ENCODE results near the gene NTNG2. TPM values are rescaled to one million over a fixed set of nuclear protein-coding genes. Genes with fewer than 3 reads are reported as not detected.

The NTNG2 gene
- total and polyA plus RNA-seq, 2 of the 13 experiments (the other 11 are each of a cell fraction or from before 2014, with no cell fraction given) = 0.02 to 0.36 TPM

DNA sequence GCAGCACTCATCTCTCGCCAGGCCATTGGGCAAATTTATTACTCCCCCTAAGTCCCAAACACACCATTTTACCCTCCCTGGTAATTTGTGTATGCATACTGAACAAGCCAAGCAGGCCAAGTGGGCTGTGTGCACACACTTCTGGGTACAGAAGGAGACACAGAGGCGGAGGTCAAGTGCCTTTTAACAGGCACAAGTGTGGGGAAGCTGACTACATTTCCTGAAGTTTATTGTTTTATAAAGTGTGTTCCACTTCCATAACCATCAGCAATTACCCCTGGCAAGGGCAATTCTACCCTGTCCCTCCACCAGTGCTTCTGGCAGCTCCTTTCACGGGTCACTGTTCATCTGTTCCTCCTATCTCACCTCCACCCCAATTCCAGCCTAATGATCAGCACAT lies 99.0 kb downstream of the NTNG2 start:
- no peak overlapping the region for H3K4me3 ChIP-seq (replicated peaks in 1 of 3; ENCODE audit: insufficient read depth in 1 of 3, low read depth in 2 of 3, low read length in 3 of 3)
- no peaks in the 10 kb centered on the region; a peak in 1 of 5 replicates for H3K27me3 ChIP-seq (ENCODE audit: control insufficient read depth in 1 of 2, insufficient read depth in 2 of 2, low read length in 2 of 2)
- H3K27ac ChIP-seq (ENCODE audit: extremely low read length, insufficient read depth, low read length) = no peak overlapping the region
- H4K20me1 ChIP-seq (ENCODE audit: insufficient read depth, low read length) = no peaks in the 10 kb centered on the region
- intact Hi-C loops (cut with micrococcal nuclease; ENCODE audit: unreplicated experiment) = no loop called here
- ChIA-PET POLR2A (no interaction called here), CTCF (ENCODE audit: low intra/inter-chr PET ratio, low total read pairs) (no interaction called here)
- no peak overlapping the region for H3K4me2 ChIP-seq (ENCODE audit: low read depth, low read length)
- H3K4me1 ChIP-seq (ENCODE audit: insufficient read depth, low read length) = 0 out of 2 replicates have a peak, but pooled peaks cover 5% of the 10 kb centered on the region
- no TSS peak for BruUV-seq (replicated peaks)
- no peak for TF ChIP-seq MIER3 (CRISPR knock-in tag; IDR thresholded peaks at IDR 0.05; ENCODE audit: borderline replicate concordance)
- no peaks in the 10 kb centered on the region for H3K79me2 ChIP-seq (ENCODE audit: insufficient read depth, low read length)
- H2AFZ ChIP-seq (ENCODE audit: low read length) = no peak overlapping the region
- 90% methylated on average over 3 of the region's 3 CpGs for WGBS (ENCODE audit: low lambda C conversion rate)
- H3K9ac ChIP-seq (ENCODE audit: insufficient read depth, low read depth, low read length) = no peak overlapping the region
- H3K9me3 ChIP-seq (ENCODE audit: low read length) = no peaks in the 10 kb centered on the region
- in situ Hi-C loops (cut with HindIII; ENCODE audit: extremely low pct_ligation_motif_present, low pct_unique_long_range_greater_than_20kb) = no loop called here
- H3K36me3 ChIP-seq (replicated peaks in 1 of 2; ENCODE audit: control insufficient read depth in 1 of 2, insufficient read depth in 2 of 2, low read length in 2 of 2) = peaks cover 4 to 26% of the 10 kb centered on the region in 2 experiments; a peak in 4 of 5 replicates
- FAIRE-seq (no peak), ATAC-seq (no peak), DNase-seq (ENCODE audit: low spot score) (no peak)

DNA sequence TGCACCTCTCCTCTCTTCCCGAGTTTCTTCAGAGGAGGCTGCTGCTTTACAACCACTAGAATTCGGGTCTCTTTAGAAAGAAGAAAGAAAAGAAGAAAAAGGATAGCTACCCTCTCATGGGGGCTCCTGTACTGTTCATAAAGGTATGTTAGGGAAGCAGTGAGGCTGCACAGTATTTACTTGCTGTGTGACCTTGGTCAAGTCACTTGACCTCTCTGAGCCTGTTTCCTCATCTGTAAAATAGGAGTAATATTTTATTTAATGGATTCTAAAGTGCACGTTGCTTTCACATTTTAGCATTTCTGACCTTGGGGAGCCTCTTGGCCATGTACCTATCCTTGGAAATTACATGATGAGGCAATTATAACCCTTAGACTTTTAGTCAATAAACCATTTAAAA lies 104.2 kb downstream of the NTNG2 start:
- Histone ChIP-seq H4K20me1 (ENCODE audit: insufficient read depth, low read length) (0 out of 2 replicates have a peak, but pooled peaks cover 2% of the 10 kb centered on the region), H3K27me3 (ENCODE audit: control insufficient read depth in 1 of 2, insufficient read depth in 2 of 2, low read length in 2 of 2) (no peaks in the 10 kb centered on the region), H2AFZ (ENCODE audit: low read length) (no peak overlapping the region), H3K9ac (ENCODE audit: insufficient read depth, low read depth, low read length) (no peak overlapping the region), H3K79me2 (ENCODE audit: insufficient read depth, low read length) (no peaks in the 10 kb centered on the region), H3K4me1 (ENCODE audit: insufficient read depth, low read length) (peaks cover 11% of the 10 kb centered on the region; the same call in 1 of the 2 replicates), H3K36me3 (replicated peaks in 1 of 2; ENCODE audit: control insufficient read depth in 1 of 2, insufficient read depth in 2 of 2, low read length in 2 of 2) (peaks cover 13 to 51% of the 10 kb centered on the region in 2 experiments), H3K9me3 (ENCODE audit: low read length) (no peaks in the 10 kb centered on the region), H3K4me2 (ENCODE audit: low read depth, low read length) (no peak overlapping the region), H3K4me3 (replicated peaks in 1 of 3; ENCODE audit: insufficient read depth in 1 of 3, low read depth in 2 of 3, low read length in 3 of 3) (no peak overlapping the region), H3K27ac (ENCODE audit: extremely low read length, insufficient read depth, low read length) (no peak overlapping the region)
- in situ Hi-C loops (cut with HindIII; ENCODE audit: extremely low pct_ligation_motif_present, low pct_unique_long_range_greater_than_20kb) (loop anchor here (5.0 kb wide), 1 partner anchor 504 kb away; no protein-coding TSS in a partner anchor), intact Hi-C loops (cut with micrococcal nuclease; ENCODE audit: unreplicated experiment) (no loop called here)
- BruUV-seq (replicated peaks) = no TSS peak
- FAIRE-seq (no peak), ATAC-seq (no peak), DNase-seq (ENCODE audit: low spot score) (no peak)
- 94% methylated on average over 3 of the region's 3 CpGs for WGBS (ENCODE audit: low lambda C conversion rate)
- TF ChIP-seq ZMYM3 (CRISPR knock-in tag; IDR thresholded peaks at IDR 0.05) = peak; percentile 54; the same call in 1 of the 2 replicates
- TF ChIP-seq ZNF768 (CRISPR knock-in tag; IDR thresholded peaks at IDR 0.05) = peak; percentile 83; the same call in 1 of the 2 replicates
- TF ChIP-seq ZNF468 (CRISPR knock-in tag; IDR thresholded peaks at IDR 0.05) = no peak
- CTCF ChIA-PET (ENCODE audit: low intra/inter-chr PET ratio, low total read pairs) = no interaction called here
- POLR2A ChIA-PET = no interaction called here

All from HepG2 (cell line).